Astrocyte of the cerebellum (primary cell): Measurements from ENCODE around the gene FANK1.
"Not testable (repeated sequence)": the region's sequence is repeated elsewhere in the genome, so short reads cannot be mapped to it uniquely, and the experiment has no call there.

Experiments used
- DNase-seq: peaks from one replicate; pipeline ENCODE4 v3.0.0-alpha.2; 2011; ENCODE audit warnings: low read depth
- H3K4me3 ChIP-seq: 2 replicates; pipeline ENCODE4 v1.5.1; 2011; ENCODE audit warnings: mild to moderate bottlenecking, low read depth, low read length, moderate library complexity
- CTCF ChIP-seq: IDR thresholded peaks from 2 replicates; pipeline ENCODE4 v1.5.1; 2012; ENCODE audit warnings: low read length, low read depth, moderate library complexity, mild to moderate bottlenecking; ENCODE audit errors: missing control alignments
- in situ Hi-C: cut with HindIII; loops from 2 replicates; pipeline ENCODE4 v1.10.0; 2017; ENCODE audit warnings: low sequenced_read_pairs

FANK1 gene

GRCh38 chr10:126042906-126043305, 146.5 kb downstream of the FANK1 start:
- H3K4me3 ChIP-seq = no peak overlapping the region
- no peak for TF ChIP-seq CTCF
- no peak for DNase-seq
- in situ Hi-C loops = no loop called here

- TF ChIP-seq CTCF = no peak
- H3K4me3 ChIP-seq = no peak overlapping the region
- DNase-seq = no peak
- in situ Hi-C loops = no loop called here
These were observed 147.0 kb downstream of the FANK1 start for GRCh38 chr10:126043389-126043788.

GRCh38 chr10:126045861-126046260, 149.5 kb downstream of the FANK1 start:
- TF ChIP-seq CTCF = no peak
- in situ Hi-C loops = no loop called here
- H3K4me3 ChIP-seq = no peak overlapping the region
- DNase-seq = no peak

- in situ Hi-C loops = no loop called here
- H3K4me3 ChIP-seq = no peak overlapping the region
- TF ChIP-seq CTCF = no peak
- no peak for DNase-seq
These were observed 150.5 kb downstream of the FANK1 start for GRCh38 chr10:126046831-126047230.

- DNase-seq, H3K4me3 ChIP-seq, in situ Hi-C loops: not testable (repeated sequence)
These were observed 151.4 kb downstream of the FANK1 start for GRCh38 chr10:126047749-126048148.

- no peak overlapping the region for H3K4me3 ChIP-seq
- no peak for TF ChIP-seq CTCF
- in situ Hi-C loops = no loop called here
- no peak for DNase-seq
These were observed 153.7 kb downstream of the FANK1 start for GRCh38 chr10:126049759-126050700.

DNA sequence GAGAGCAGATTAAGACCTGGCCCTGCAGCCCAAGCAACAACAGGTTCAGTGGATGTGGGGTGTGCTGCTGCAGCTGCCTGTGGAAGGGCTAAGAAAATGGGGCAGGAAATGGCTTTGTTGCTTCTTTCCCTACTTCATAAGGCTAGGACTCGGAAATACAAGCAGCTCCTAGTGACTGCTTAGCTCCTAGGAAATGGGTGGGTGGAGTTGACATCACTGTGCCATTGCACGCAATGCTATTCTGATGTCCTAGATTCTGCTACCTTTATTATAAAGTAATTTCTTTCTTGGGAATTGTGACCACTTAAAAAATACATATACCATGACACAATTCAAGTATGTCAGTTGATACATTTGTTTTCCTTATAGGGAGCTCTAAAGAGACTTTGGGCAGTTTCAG, 155.8 kb downstream of the FANK1 start:
- TF ChIP-seq CTCF = no peak
- no peak overlapping the region for H3K4me3 ChIP-seq
- no peak for DNase-seq
- in situ Hi-C loops = no loop called here
